H1 (cell line): ENCODE data around the gene AKAP7. TPM values are rescaled to one million over a fixed set of nuclear protein-coding genes. Genes with fewer than 3 reads are reported as not detected.

Experiments used
- ATF3 ChIP-seq: IDR thresholded peaks from 2 replicates; pipeline ENCODE4 v1.6.1; 2011; ENCODE audit warnings: low read depth, mild to moderate bottlenecking, low read length; ENCODE audit not compliant: insufficient read depth
- CBX5 ChIP-seq: fragments of 300-800, 300-1000 bp; sonication (generic); IDR thresholded peaks from 2 replicates; pipeline ENCODE4 v1.7.1; 2016; ENCODE audit warnings: antibody characterized with exemption, low read length, low read depth
- CEBPB ChIP-seq: IDR thresholded peaks from 2 replicates; pipeline ENCODE4 v1.6.1; 2012; ENCODE audit warnings: low read depth, low read length
- CTBP2 ChIP-seq: IDR thresholded peaks from 2 replicates; pipeline ENCODE4 v1.7.0; 2011; ENCODE audit warnings: borderline replicate concordance, mild to moderate bottlenecking, moderate library complexity, mixed read lengths, low read length; ENCODE audit not compliant: insufficient read depth, insufficient read length
- EZH2 ChIP-seq: fragments of 200-600 bp; sonication (generic); IDR thresholded peaks from 2 replicates; pipeline ENCODE4 v1.7.1; 2012; ENCODE audit warnings: low read depth, mild to moderate bottlenecking, moderate library complexity, low read length, inconsistent platforms; ENCODE audit not compliant: severe bottlenecking
- JUND ChIP-seq: IDR thresholded peaks from 2 replicates; pipeline ENCODE4 v1.6.1; 2011; ENCODE audit warnings: mild to moderate bottlenecking, improper control_type of control experiment, low read length
- KDM4A ChIP-seq: IDR thresholded peaks from one replicate; pipeline ENCODE4 v1.7.1; 2012; ENCODE audit warnings: low read depth, mild to moderate bottlenecking, moderate library complexity, low read length, inconsistent platforms; ENCODE audit not compliant: severe bottlenecking
- TAF7 ChIP-seq: optimal IDR thresholded peaks from 2 replicates; pipeline ENCODE3; 2011; ENCODE audit warnings: low read depth, mild to moderate bottlenecking, inconsistent platforms, low read length, moderate library complexity, borderline replicate concordance
- polyA plus RNA-seq, 7 experiments: library from polyadenylated mRNA; depleted of rRNA in 3 of 7; stranded (reverse) in 5 of 7; unstranded in 2 of 7; fragments of >200 nt in 5 of 7; fragments of 200-250 nt in 2 of 7; gene quantifications; 1 replicate in 5 of 7; 2 replicates in 1 of 7; 4 replicates in 1 of 7; pipeline versions ENCODE4 v1.2.1 to v1.2.3, GENCODE V29; 2011 to 2013; ENCODE audit warnings: missing spikeins in 2 of 7, mixed read lengths in 2 of 7
- total RNA-seq: library from RNA; stranded (reverse); fragmentation: NEBNext Ultra II Directional; extraction: Animal tissue kit (Norgen Biotek cat#: 25700); gene quantifications from 2 replicates; pipeline ENCODE4 v1.2.1, GENCODE V29; 2021
- TF ChIP-seq, protein P1 (sequence below): fragments of 300-600 bp; sonication (generic); IDR thresholded peaks from 2 replicates; pipeline ENCODE4 v1.7.1; 2012; ENCODE audit warnings: low read length, moderate library complexity, mild to moderate bottlenecking, inconsistent platforms; ENCODE audit not compliant: insufficient replicate concordance

The AKAP7 gene
- total and polyA plus RNA-seq, 2 of the 8 experiments (the other 6 are each of a cell fraction or from before 2014, with no cell fraction given) = 4.7 to 16.9 TPM

DNA sequence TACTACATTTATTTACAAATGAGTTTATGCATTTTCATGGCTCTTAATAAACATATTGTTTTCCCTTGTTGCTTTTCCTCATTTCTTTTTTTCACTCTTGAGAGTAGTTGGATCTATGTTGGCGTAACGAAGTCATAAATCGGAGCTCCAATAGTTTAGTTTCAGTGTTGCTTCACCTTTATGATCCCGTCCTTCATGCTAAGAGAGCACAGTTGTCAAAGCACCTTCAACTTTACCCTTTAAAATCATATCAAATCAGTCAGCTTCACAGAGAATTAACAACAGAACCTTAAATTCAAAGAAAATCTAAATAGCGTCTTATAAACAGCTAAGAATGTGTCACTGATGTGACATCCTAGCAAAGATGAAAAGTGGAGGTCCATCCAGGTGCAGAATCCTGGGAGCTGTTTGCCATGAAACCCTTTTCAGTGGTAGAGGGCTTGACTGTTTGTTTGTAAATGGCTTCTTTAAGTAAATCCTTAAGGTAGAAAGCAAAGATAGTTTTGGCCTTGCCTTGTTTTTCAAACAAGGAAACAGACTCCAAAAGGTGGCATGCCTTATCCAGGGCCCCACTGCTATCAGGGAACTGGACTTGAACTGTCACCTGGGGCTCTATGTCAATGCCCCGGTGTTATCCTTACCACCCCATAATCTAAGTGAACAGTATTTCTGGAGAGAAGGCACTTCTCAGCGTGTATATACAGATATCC is 148.4 kb downstream of the AKAP7 start (continued):
- TF ChIP-seq, protein P1, sequence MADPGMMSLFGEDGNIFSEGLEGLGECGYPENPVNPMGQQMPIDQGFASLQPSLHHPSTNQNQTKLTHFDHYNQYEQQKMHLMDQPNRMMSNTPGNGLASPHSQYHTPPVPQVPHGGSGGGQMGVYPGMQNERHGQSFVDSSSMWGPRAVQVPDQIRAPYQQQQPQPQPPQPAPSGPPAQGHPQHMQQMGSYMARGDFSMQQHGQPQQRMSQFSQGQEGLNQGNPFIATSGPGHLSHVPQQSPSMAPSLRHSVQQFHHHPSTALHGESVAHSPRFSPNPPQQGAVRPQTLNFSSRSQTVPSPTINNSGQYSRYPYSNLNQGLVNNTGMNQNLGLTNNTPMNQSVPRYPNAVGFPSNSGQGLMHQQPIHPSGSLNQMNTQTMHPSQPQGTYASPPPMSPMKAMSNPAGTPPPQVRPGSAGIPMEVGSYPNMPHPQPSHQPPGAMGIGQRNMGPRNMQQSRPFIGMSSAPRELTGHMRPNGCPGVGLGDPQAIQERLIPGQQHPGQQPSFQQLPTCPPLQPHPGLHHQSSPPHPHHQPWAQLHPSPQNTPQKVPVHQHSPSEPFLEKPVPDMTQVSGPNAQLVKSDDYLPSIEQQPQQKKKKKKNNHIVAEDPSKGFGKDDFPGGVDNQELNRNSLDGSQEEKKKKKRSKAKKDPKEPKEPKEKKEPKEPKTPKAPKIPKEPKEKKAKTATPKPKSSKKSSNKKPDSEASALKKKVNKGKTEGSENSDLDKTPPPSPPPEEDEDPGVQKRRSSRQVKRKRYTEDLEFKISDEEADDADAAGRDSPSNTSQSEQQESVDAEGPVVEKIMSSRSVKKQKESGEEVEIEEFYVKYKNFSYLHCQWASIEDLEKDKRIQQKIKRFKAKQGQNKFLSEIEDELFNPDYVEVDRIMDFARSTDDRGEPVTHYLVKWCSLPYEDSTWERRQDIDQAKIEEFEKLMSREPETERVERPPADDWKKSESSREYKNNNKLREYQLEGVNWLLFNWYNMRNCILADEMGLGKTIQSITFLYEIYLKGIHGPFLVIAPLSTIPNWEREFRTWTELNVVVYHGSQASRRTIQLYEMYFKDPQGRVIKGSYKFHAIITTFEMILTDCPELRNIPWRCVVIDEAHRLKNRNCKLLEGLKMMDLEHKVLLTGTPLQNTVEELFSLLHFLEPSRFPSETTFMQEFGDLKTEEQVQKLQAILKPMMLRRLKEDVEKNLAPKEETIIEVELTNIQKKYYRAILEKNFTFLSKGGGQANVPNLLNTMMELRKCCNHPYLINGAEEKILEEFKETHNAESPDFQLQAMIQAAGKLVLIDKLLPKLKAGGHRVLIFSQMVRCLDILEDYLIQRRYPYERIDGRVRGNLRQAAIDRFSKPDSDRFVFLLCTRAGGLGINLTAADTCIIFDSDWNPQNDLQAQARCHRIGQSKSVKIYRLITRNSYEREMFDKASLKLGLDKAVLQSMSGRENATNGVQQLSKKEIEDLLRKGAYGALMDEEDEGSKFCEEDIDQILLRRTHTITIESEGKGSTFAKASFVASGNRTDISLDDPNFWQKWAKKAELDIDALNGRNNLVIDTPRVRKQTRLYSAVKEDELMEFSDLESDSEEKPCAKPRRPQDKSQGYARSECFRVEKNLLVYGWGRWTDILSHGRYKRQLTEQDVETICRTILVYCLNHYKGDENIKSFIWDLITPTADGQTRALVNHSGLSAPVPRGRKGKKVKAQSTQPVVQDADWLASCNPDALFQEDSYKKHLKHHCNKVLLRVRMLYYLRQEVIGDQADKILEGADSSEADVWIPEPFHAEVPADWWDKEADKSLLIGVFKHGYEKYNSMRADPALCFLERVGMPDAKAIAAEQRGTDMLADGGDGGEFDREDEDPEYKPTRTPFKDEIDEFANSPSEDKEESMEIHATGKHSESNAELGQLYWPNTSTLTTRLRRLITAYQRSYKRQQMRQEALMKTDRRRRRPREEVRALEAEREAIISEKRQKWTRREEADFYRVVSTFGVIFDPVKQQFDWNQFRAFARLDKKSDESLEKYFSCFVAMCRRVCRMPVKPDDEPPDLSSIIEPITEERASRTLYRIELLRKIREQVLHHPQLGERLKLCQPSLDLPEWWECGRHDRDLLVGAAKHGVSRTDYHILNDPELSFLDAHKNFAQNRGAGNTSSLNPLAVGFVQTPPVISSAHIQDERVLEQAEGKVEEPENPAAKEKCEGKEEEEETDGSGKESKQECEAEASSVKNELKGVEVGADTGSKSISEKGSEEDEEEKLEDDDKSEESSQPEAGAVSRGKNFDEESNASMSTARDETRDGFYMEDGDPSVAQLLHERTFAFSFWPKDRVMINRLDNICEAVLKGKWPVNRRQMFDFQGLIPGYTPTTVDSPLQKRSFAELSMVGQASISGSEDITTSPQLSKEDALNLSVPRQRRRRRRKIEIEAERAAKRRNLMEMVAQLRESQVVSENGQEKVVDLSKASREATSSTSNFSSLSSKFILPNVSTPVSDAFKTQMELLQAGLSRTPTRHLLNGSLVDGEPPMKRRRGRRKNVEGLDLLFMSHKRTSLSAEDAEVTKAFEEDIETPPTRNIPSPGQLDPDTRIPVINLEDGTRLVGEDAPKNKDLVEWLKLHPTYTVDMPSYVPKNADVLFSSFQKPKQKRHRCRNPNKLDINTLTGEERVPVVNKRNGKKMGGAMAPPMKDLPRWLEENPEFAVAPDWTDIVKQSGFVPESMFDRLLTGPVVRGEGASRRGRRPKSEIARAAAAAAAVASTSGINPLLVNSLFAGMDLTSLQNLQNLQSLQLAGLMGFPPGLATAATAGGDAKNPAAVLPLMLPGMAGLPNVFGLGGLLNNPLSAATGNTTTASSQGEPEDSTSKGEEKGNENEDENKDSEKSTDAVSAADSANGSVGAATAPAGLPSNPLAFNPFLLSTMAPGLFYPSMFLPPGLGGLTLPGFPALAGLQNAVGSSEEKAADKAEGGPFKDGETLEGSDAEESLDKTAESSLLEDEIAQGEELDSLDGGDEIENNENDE = no peak
- TF ChIP-seq TAF7 (no peak), CTBP2 (no peak), KDM4A (no peak), ATF3 (no peak), CEBPB (no peak), JUND (no peak), EZH2 (no peak), CBX5 (no peak)
